CD4-positive, alpha-beta memory T cell (primary cell): ENCODE data around the gene GTF2A1. TPM values are rescaled to one million over a fixed set of nuclear protein-coding genes. Genes with fewer than 3 reads are reported as not detected.
"Not testable (repeated sequence)": the region's sequence is repeated elsewhere in the genome, so short reads cannot be mapped to it uniquely, and the experiment has no call there.

Experiments
- CTCF ChIA-PET: fragments of 350-600 bp; sonication (Branson Sonifier 250); formaldehyde crosslinking; loops from one replicate; lab custom pipeline; 2021; ENCODE audit warnings: inconsistent platforms; ENCODE audit not compliant: partially characterized antibody; lab: Charles Lee
- POLR2A ChIA-PET: fragments of 350-600 bp; sonication (Branson Sonifier 250); formaldehyde crosslinking; loops from one replicate; lab custom pipeline; 2021; ENCODE audit not compliant: partially characterized antibody; lab: Charles Lee
- DNase-seq, 5 donors: peaks; one replicate each; pipeline versions ENCODE4 v3.0.0 to v3.0.0-alpha.2; 2020 to 2022; ENCODE audit warnings: mixed read lengths in 1 of 5
- H3K27ac ChIP-seq: one replicate; pipeline ENCODE4 v1.7.0; 2013; ENCODE audit warnings: low read depth, low read length
- H3K27me3 ChIP-seq: 2 replicates; pipeline ENCODE4 v1.7.0; 2013; ENCODE audit warnings: mild to moderate bottlenecking, low read length, moderate library complexity; ENCODE audit not compliant: insufficient read depth
- H3K36me3 ChIP-seq: 2 replicates; pipeline ENCODE4 v1.7.0; 2013; ENCODE audit warnings: mild to moderate bottlenecking, low read length, moderate library complexity; ENCODE audit not compliant: insufficient read depth
- H3K4me1 ChIP-seq: 2 replicates; pipeline ENCODE4 v1.7.0; 2013; ENCODE audit warnings: mild to moderate bottlenecking, low read length, moderate library complexity; ENCODE audit not compliant: insufficient read depth
- H3K4me3 ChIP-seq, 2 donors: one replicate each; pipeline ENCODE4 v1.7.0; 2013; ENCODE audit warnings: low read length in 2 of 2, mild to moderate bottlenecking in 1 of 2
- H3K9me3 ChIP-seq, 2 donors: one replicate each; pipeline ENCODE4 v1.7.0; 2013; ENCODE audit warnings: low read length in 2 of 2, control low read depth in 1 of 2; ENCODE audit not compliant: control insufficient read depth in 1 of 2
- H3K27ac Mint-ChIP-seq, 7 donors: one replicate each; pipeline ENCODE4 v1.8.0; 2020 to 2021; ENCODE audit warnings: mixed read lengths in 7 of 7, mild to moderate bottlenecking in 6 of 7, inconsistent platforms in 3 of 7, moderate library complexity in 3 of 7
- H3K27me3 Mint-ChIP-seq, 2 donors: one replicate each; pipeline ENCODE4 v1.8.0; 2020 to 2021; ENCODE audit warnings: mixed read lengths in 2 of 2
- H3K36me3 Mint-ChIP-seq, 2 donors: one replicate each; pipeline ENCODE4 v1.8.0; 2020 to 2021; ENCODE audit warnings: mixed read lengths in 2 of 2, inconsistent platforms in 1 of 2, mild to moderate bottlenecking in 1 of 2
- H3K4me1 Mint-ChIP-seq, 4 donors: one replicate each; pipeline ENCODE4 v1.8.0; 2020 to 2021; ENCODE audit warnings: mixed read lengths in 4 of 4, mild to moderate bottlenecking in 1 of 4
- H3K4me3 Mint-ChIP-seq, 8 donors: one replicate each; pipeline ENCODE4 v1.8.0; 2020 to 2021; ENCODE audit warnings: mixed read lengths in 8 of 8, mild to moderate bottlenecking in 7 of 8, moderate library complexity in 6 of 8, inconsistent platforms in 3 of 8
- H3K9me3 Mint-ChIP-seq, 8 donors: one replicate each; pipeline ENCODE4 v1.8.0; 2020 to 2021; ENCODE audit warnings: mixed read lengths in 8 of 8, mild to moderate bottlenecking in 5 of 8, inconsistent platforms in 3 of 8, moderate library complexity in 1 of 8
- intact Hi-C: fragments of 100-400 bp; cut with micrococcal nuclease; formaldehyde crosslinking; loops from one replicate; pipeline ENCODE4 v1.15.1; 2023
- polyA plus RNA-seq, 2 donors: library from polyadenylated mRNA; unstranded; fragments of 300-500 nt; fragmentation: Illumina TruSeq; gene quantifications; one replicate each; pipeline ENCODE4 v1.2.3, GENCODE V29; 2021
- total RNA-seq, 2 experiments: library from RNA; stranded (reverse); gene quantifications; one replicate each; pipeline ENCODE4 v1.2.3, GENCODE V29; 2021

Gene GTF2A1
- total and polyA plus RNA-seq, 4 experiments from 2014 or later = 8.9 to 40.8 (median 22.7) TPM

- Mint-ChIP-seq H3K4me3 (no peak overlapping the region), H3K36me3 (no peaks in the 10 kb centered on the region), H3K9me3 (no peaks in the 10 kb centered on the region), H3K27ac (no peak overlapping the region), H3K4me1 (peaks cover 0 to 6% (median 3%) of the 10 kb centered on the region in 4 donors), H3K27me3 (no peaks in the 10 kb centered on the region)
- POLR2A ChIA-PET = interaction anchor here (1.8 kb wide), 1 partner anchor 12 kb away, joined by 4 read pairs; the partner anchor contains the start of gene GTF2A1
- no peak overlapping the region for H3K27ac ChIP-seq
- no peaks in the 10 kb centered on the region for H3K4me1 ChIP-seq
- CTCF ChIA-PET = interaction anchor here (1.3 kb wide), 2 partner anchors 18 to 237 kb away, joined by 3 read pairs; no protein-coding TSS in a partner anchor
- no peak for DNase-seq
- intact Hi-C loops = no loop called here
- H3K27me3 ChIP-seq = no peaks in the 10 kb centered on the region
- H3K4me3 ChIP-seq = no peak overlapping the region
- no peaks in the 10 kb centered on the region for H3K36me3 ChIP-seq
- H3K9me3 ChIP-seq = no peaks in the 10 kb centered on the region
These were observed 12.9 kb upstream of the GTF2A1 start for GRCh38 chr14:81233615-81234014.

GRCh38 chr14:81231540-81231939 is 10.8 kb upstream of the GTF2A1 start:
- Histone ChIP-seq H3K4me1 (no peaks in the 10 kb centered on the region), H3K4me3 (no peak overlapping the region), H3K27me3 (no peaks in the 10 kb centered on the region), H3K9me3 (no peaks in the 10 kb centered on the region), H3K27ac (no peak overlapping the region), H3K36me3 (no peaks in the 10 kb centered on the region)
- ChIA-PET POLR2A (no interaction called here), CTCF (no interaction called here)
- Mint-ChIP-seq H3K9me3 (no peaks in the 10 kb centered on the region), H3K36me3 (no peaks in the 10 kb centered on the region), H3K4me1 (peaks cover 0 to 6% (median 3%) of the 10 kb centered on the region in 4 donors), H3K27me3 (no peaks in the 10 kb centered on the region), H3K27ac (no peak overlapping the region), H3K4me3 (no peak overlapping the region)
- intact Hi-C loops = no loop called here
- no peak for DNase-seq

GRCh38 chr14:81224222-81224621 is 3.5 kb upstream of the GTF2A1 start:
- ChIA-PET POLR2A (no interaction called here), CTCF (interaction anchor here (0.7 to 1.9 kb wide), 3 partner anchors 23 to 240 kb away, joined by 4 to 7 read pairs (median 6); no protein-coding TSS in a partner anchor)
- Mint-ChIP-seq H3K27me3 (no peaks in the 10 kb centered on the region), H3K4me3 (no peak overlapping the region), H3K36me3 (peaks cover 0 to 15% of the 10 kb centered on the region in 2 donors), H3K4me1 (peaks cover 2 to 18% (median 8%) of the 10 kb centered on the region in 4 donors), H3K9me3 (peaks cover 0 to 6% (median 0%) of the 10 kb centered on the region in 8 donors), H3K27ac (no peak overlapping the region)
- H3K36me3 ChIP-seq = no peaks in the 10 kb centered on the region
- no peaks in the 10 kb centered on the region for H3K27me3 ChIP-seq
- no peaks in the 10 kb centered on the region for H3K9me3 ChIP-seq
- no peak overlapping the region for H3K27ac ChIP-seq
- no peak for DNase-seq
- H3K4me3 ChIP-seq = no peak overlapping the region
- intact Hi-C loops = loop anchor here (5.0 kb wide), 1 partner anchor 248 kb away; no protein-coding TSS in a partner anchor
- H3K4me1 ChIP-seq = peaks cover 7% of the 10 kb centered on the region

GRCh38 chr14:81223788-81224187 is 3.0 kb upstream of the GTF2A1 start:
- DNase-seq, H3K4me3 Mint-ChIP-seq, H3K9me3 ChIP-seq, H3K27ac ChIP-seq, H3K27ac Mint-ChIP-seq, H3K36me3 ChIP-seq, H3K9me3 Mint-ChIP-seq, H3K4me1 ChIP-seq, H3K4me3 ChIP-seq, H3K27me3 ChIP-seq, H3K27me3 Mint-ChIP-seq: not testable (repeated sequence)
- POLR2A ChIA-PET = interaction anchor here (3.8 kb wide), 1 partner anchor 53 kb away, joined by 49 read pairs; no protein-coding TSS in a partner anchor
- intact Hi-C loops = loop anchor here (5.0 kb wide), 1 partner anchor 249 kb away; no protein-coding TSS in a partner anchor
- H3K4me1 Mint-ChIP-seq = peaks cover 4 to 21% (median 8%) of the 10 kb centered on the region in 4 donors
- peaks cover 0 to 17% of the 10 kb centered on the region in 2 donors for H3K36me3 Mint-ChIP-seq
- CTCF ChIA-PET = interaction anchor here (0.7 to 1.9 kb wide), 4 partner anchors 24 to 241 kb away, joined by 3 to 7 read pairs (median 5); no protein-coding TSS in a partner anchor

- Histone ChIP-seq H3K4me1 (peaks cover 19% of the 10 kb centered on the region), H3K36me3 (no peaks in the 10 kb centered on the region), H3K4me3 (no peak overlapping the region), H3K27me3 (no peaks in the 10 kb centered on the region), H3K9me3 (no peaks in the 10 kb centered on the region), H3K27ac (no peak overlapping the region)
- Mint-ChIP-seq H3K27me3 (no peaks in the 10 kb centered on the region), H3K27ac (peak overlapping the region in 1 of 7 donors; percentile 99), H3K4me1 (peaks cover 7 to 32% (median 17%) of the 10 kb centered on the region in 4 donors), H3K36me3 (peaks cover 0 to 17% of the 10 kb centered on the region in 2 donors), H3K4me3 (peak overlapping the region in 2 of 8 donors; percentile 11 to 23), H3K9me3 (peaks cover 0 to 6% (median 0%) of the 10 kb centered on the region in 8 donors)
- ChIA-PET CTCF (interaction anchor here (1.0 to 1.9 kb wide), 4 partner anchors 47 to 242 kb away, joined by 3 to 7 read pairs (median 4); no protein-coding TSS in a partner anchor), POLR2A (interaction anchor here (3.0 to 3.8 kb wide), 2 partner anchors 52 to 281 kb away, joined by 28 to 49 read pairs; partner anchors contain the start of gene CEP128)
- intact Hi-C loops = loop anchor here (5.0 kb wide), 1 partner anchor 250 kb away; no protein-coding TSS in a partner anchor
- DNase-seq = no peak
These were observed 1.9 kb upstream of the GTF2A1 start for GRCh38 chr14:81222691-81223090.

- H3K27ac ChIP-seq = no peak overlapping the region
- Mint-ChIP-seq H3K4me1 (peaks cover 10 to 37% (median 21%) of the 10 kb centered on the region in 4 donors), H3K27ac (peak overlapping the region; percentile 98 to 99 (median 99)), H3K4me3 (peak overlapping the region; percentile 93 to 98 (median 96)), H3K36me3 (peaks cover 0 to 17% of the 10 kb centered on the region in 2 donors), H3K9me3 (peaks cover 0 to 6% (median 0%) of the 10 kb centered on the region in 8 donors), H3K27me3 (no peaks in the 10 kb centered on the region)
- ChIA-PET CTCF (interaction anchor here (1.0 to 1.6 kb wide), 2 partner anchors 47 to 242 kb away, joined by 3 to 4 read pairs; no protein-coding TSS in a partner anchor), POLR2A (interaction anchor here (1.6 to 3.8 kb wide), 7 partner anchors 11 to 311 kb away, joined by 4 to 49 read pairs (median 18); partner anchors contain the start of genes CEP128 and SEL1L)
- intact Hi-C loops = loop anchor here (5.0 kb wide), 1 partner anchor 250 kb away; no protein-coding TSS in a partner anchor
- H3K27me3 ChIP-seq = no peaks in the 10 kb centered on the region
- H3K9me3 ChIP-seq = no peaks in the 10 kb centered on the region
- no peaks in the 10 kb centered on the region for H3K36me3 ChIP-seq
- H3K4me3 ChIP-seq = no peak overlapping the region
- peaks cover 24% of the 10 kb centered on the region for H3K4me1 ChIP-seq
- DNase-seq = no peak
These were observed 1.4 kb upstream of the GTF2A1 start for GRCh38 chr14:81222126-81222525.

GRCh38 chr14:81221579-81222102 is 882 bp upstream of the GTF2A1 start:
- H3K27me3 Mint-ChIP-seq = no peaks in the 10 kb centered on the region
- no peaks in the 10 kb centered on the region for H3K9me3 ChIP-seq
- ChIA-PET POLR2A (interaction anchor here (0.8 to 3.8 kb wide), 20 partner anchors 12 to 311 kb away, joined by 3 to 49 read pairs (median 8); partner anchors contain the start of genes CEP128, SEL1L and TSHR), CTCF (interaction anchor here (0.9 to 1.6 kb wide), 6 partner anchors 9 to 262 kb away, joined by 3 to 8 read pairs (median 4); no protein-coding TSS in a partner anchor)
- intact Hi-C loops = loop anchor here (1.0 to 5.0 kb wide), 2 partner anchors 251 to 313 kb away; no protein-coding TSS in a partner anchor
- H3K9me3 Mint-ChIP-seq = peaks cover 0 to 6% (median 0%) of the 10 kb centered on the region in 8 donors
- peak overlapping the region; percentile 81 to 85 for H3K4me3 ChIP-seq
- H3K27ac Mint-ChIP-seq = peak overlapping the region; percentile 98 to 99 (median 99)
- DNase-seq = no peak
- H3K4me1 Mint-ChIP-seq = peaks cover 14 to 42% (median 26%) of the 10 kb centered on the region in 4 donors
- no peaks in the 10 kb centered on the region for H3K27me3 ChIP-seq
- H3K4me1 ChIP-seq = peaks cover 29% of the 10 kb centered on the region
- peaks cover 0 to 19% of the 10 kb centered on the region in 2 donors for H3K36me3 Mint-ChIP-seq
- H3K4me3 Mint-ChIP-seq = peak overlapping the region; percentile 93 to 98 (median 96)
- no peaks in the 10 kb centered on the region for H3K36me3 ChIP-seq
- peak overlapping the region; percentile 89 for H3K27ac ChIP-seq
